ENCODE data around the gene NTM.

DNA sequence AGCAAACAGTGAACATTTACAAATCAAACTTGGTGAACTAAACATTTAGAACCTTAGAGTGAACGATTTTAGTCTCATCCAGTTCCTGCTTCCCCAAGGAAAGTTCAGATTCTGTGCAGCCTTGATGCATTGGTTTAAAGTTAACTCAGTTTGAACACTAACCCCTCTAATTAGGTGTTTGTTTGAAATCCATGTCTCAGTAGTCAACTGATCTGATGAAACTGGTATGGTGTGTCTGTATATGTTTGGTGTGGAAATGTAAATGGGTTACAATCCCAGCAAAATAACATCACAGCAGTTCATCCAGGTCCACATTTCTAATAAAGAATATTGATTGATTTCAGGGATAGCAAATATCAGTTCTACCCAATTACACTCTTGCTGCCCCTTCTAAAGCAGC, 532.0 kb downstream of the NTM start:
- TF ChIP-seq CTCF (conservative IDR thresholded peaks at IDR 0.05) (no peak), ZFX (IDR thresholded peaks at IDR 0.05) (no peak)

Data from C4-2B (cell line).